PC-3 (cell line): ENCODE results near the gene RING1. TPM values are rescaled to one million over a fixed set of nuclear protein-coding genes. Genes with fewer than 3 reads are reported as not detected.

Experiments
- ATAC-seq: fragments of 200-7000 bp; cut with Tn5 transposase; 2 replicates; pipeline ENCODE4 v1.9.1; 2020; ENCODE audit warnings: mild to moderate bottlenecking, moderate library complexity
- BruUV-seq: library from RNA; stranded (reverse); fragments of 400-500 nt; replicated peaks from 2 replicates; lab custom pipeline; 2021; lab: Mats Ljungman, UMichigan
- CTCF ChIA-PET: fragments of 300-600 bp; sonication (Branson Sonifier 250); formaldehyde crosslinking; loops from one replicate; lab custom pipeline; 2022; ENCODE audit warnings: antibody characterized with exemption; lab: Charles Lee
- POLR2A ChIA-PET: fragments of 300-600 bp; sonication (Branson Sonifier 250); formaldehyde crosslinking; loops from one replicate; lab custom pipeline; 2022; ENCODE audit warnings: antibody characterized with exemption; ENCODE audit not compliant: unreplicated experiment; lab: Charles Lee
- DNase-seq: peaks from one replicate; pipeline ENCODE4 v3.0.0-alpha.2; 2015
- H2AFZ ChIP-seq: fragments of 300-600 bp; sonication (generic); 2 replicates; pipeline ENCODE4 v1.6.0; 2016; ENCODE audit warnings: antibody characterized with exemption, low read length
- H3F3A ChIP-seq: fragments of 300-600 bp; sonication (generic); one replicate; pipeline ENCODE4 v1.6.0; 2017; ENCODE audit warnings: antibody characterized with exemption, low read length, control low read depth, mild to moderate bottlenecking; ENCODE audit not compliant: unreplicated experiment
- H3K27ac ChIP-seq: fragments of 300-600 bp; sonication (generic); 2 replicates; pipeline ENCODE4 v1.5.1; 2016; ENCODE audit warnings: mild to moderate bottlenecking, low read length
- H3K27me3 ChIP-seq: fragments of 300-600 bp; sonication (generic); 2 replicates; pipeline ENCODE4 v1.6.1; 2016; ENCODE audit warnings: low read length, mixed read lengths
- H3K36me3 ChIP-seq: fragments of 300-600 bp; sonication (generic); 2 replicates; pipeline ENCODE4 v1.6.1; 2016; ENCODE audit warnings: low read depth, mixed run types, low read length, mixed read lengths
- H3K4me1 ChIP-seq: fragments of 300-600 bp; sonication (generic); 2 replicates; pipeline ENCODE4 v1.5.1; 2016; ENCODE audit warnings: low read length; ENCODE audit not compliant: insufficient read depth
- H3K4me2 ChIP-seq: fragments of 300-600 bp; sonication (generic); 2 replicates; pipeline ENCODE4 v1.6.0; 2016; ENCODE audit warnings: low read length
- H3K4me3 ChIP-seq: fragments of 300-600 bp; sonication (generic); 2 replicates; pipeline ENCODE4 v1.5.1; 2016; ENCODE audit warnings: mild to moderate bottlenecking, low read length, mixed read lengths
- H3K79me2 ChIP-seq: fragments of 300-600 bp; sonication (generic); 2 replicates; pipeline ENCODE4 v1.6.1; 2017; ENCODE audit warnings: low read length, mixed read lengths
- H3K9ac ChIP-seq: fragments of 300-600 bp; sonication (generic); 2 replicates; pipeline ENCODE4 v1.6.0; 2016; ENCODE audit warnings: mild to moderate bottlenecking, low read length
- H3K9me2 ChIP-seq: fragments of 300-600 bp; sonication (generic); replicated peaks from 2 replicates; pipeline ENCODE4 v1.6.1; 2016; ENCODE audit warnings: mixed run types, low read length, mixed read lengths
- H3K9me3 ChIP-seq: fragments of 300-600 bp; sonication (generic); 2 replicates; pipeline ENCODE4 v1.6.1; 2016; ENCODE audit warnings: low read length, mixed read lengths
- H4K20me1 ChIP-seq: fragments of 300-600 bp; sonication (generic); 2 replicates; pipeline ENCODE4 v1.6.1; 2016; ENCODE audit warnings: low read length, mixed read lengths
- CTCF ChIP-seq: fragments of 300-600 bp; sonication (generic); conservative IDR thresholded peaks from 2 replicates; pipeline ENCODE4 v1.5.1; 2017; ENCODE audit warnings: antibody characterized with exemption, low read depth, mild to moderate bottlenecking, low read length
- EZH2 ChIP-seq: fragments of 300-600 bp; sonication (generic); IDR thresholded peaks from one replicate; pipeline ENCODE4 v1.6.1; 2017; ENCODE audit warnings: antibody characterized with exemption, mild to moderate bottlenecking, low read length; ENCODE audit not compliant: unreplicated experiment
- EZH2phosphoT487 ChIP-seq: fragments of 300-600 bp; sonication (generic); IDR thresholded peaks from 2 replicates; pipeline ENCODE4 v1.6.1; 2018; ENCODE audit warnings: mild to moderate bottlenecking, antibody characterized with exemption, low read length, borderline replicate concordance
- intact Hi-C: fragments of 100-400 bp; cut with micrococcal nuclease; formaldehyde crosslinking; loops from 2 replicates; pipeline ENCODE4 v1.9.0; 2023
- total RNA-seq: library from RNA; depleted of rRNA; stranded (reverse); fragments of >200 nt; gene quantifications from 2 replicates; pipeline ENCODE4 v1.2.3, GENCODE V29; 2014

RING1 gene
- total RNA-seq, 1 experiment from 2014 or later: 23.3 TPM

GRCh38 chr6:33189164-33189563 lies 19.1 kb upstream of the RING1 start:
- H3F3A ChIP-seq: no peaks in the 10 kb centered on the region

GRCh38 chr6:33189625-33190448 lies 18.5 kb upstream of the RING1 start:
- no peaks in the 10 kb centered on the region for H3K79me2 ChIP-seq
- no peaks in the 10 kb centered on the region for H3K27me3 ChIP-seq
- no peak overlapping the region for H3K9ac ChIP-seq
- TF ChIP-seq EZH2: no peak
- no peak for TF ChIP-seq CTCF
- TF ChIP-seq EZH2phosphoT487: no peak
- DNase-seq (no peak), ATAC-seq (no peak)
- no peak overlapping the region for H2AFZ ChIP-seq
- ChIA-PET POLR2A (interaction anchor here (0.5 kb wide), 1 partner anchor 15 kb away, joined by 5 read pairs; no protein-coding TSS in a partner anchor), CTCF (no interaction called here)
- H3K4me2 ChIP-seq: no peak overlapping the region
- intact Hi-C loops: no loop called here
- H3K36me3 ChIP-seq: peaks cover 8% of the 10 kb centered on the region; the same call in 1 of the 2 replicates
- no peaks in the 10 kb centered on the region for H3K4me1 ChIP-seq
- H3K27ac ChIP-seq: no peak overlapping the region
- no peak overlapping the region for H3K4me3 ChIP-seq
- no peaks in the 10 kb centered on the region for H3K9me3 ChIP-seq
- no peaks in the 10 kb centered on the region for H4K20me1 ChIP-seq
- no peaks in the 10 kb centered on the region for H3K9me2 ChIP-seq
- no peaks in the 10 kb centered on the region for H3F3A ChIP-seq
- BruUV-seq: no TSS peak

More at GRCh38 chr6:33189164-33189563, 19.1 kb upstream of the RING1 start:
- no peak for TF ChIP-seq EZH2phosphoT487
- no peak for TF ChIP-seq CTCF
- no peak for TF ChIP-seq EZH2
- H3K4me2 ChIP-seq: no peak overlapping the region
- ATAC-seq: no peak
- no peaks in the 10 kb centered on the region for H3K79me2 ChIP-seq
- no peak overlapping the region for H3K9ac ChIP-seq
- no peaks in the 10 kb centered on the region for H3K4me1 ChIP-seq
- BruUV-seq: no TSS peak
- H2AFZ ChIP-seq: no peak overlapping the region
- no peak overlapping the region for H3K27ac ChIP-seq
- ChIA-PET POLR2A (interaction anchor here (0.5 kb wide), 1 partner anchor 14 kb away, joined by 5 read pairs; no protein-coding TSS in a partner anchor), CTCF (no interaction called here)
- H4K20me1 ChIP-seq: no peaks in the 10 kb centered on the region
- DNase-seq: no peak
- no peaks in the 10 kb centered on the region for H3K9me2 ChIP-seq
- H3K9me3 ChIP-seq: no peaks in the 10 kb centered on the region
- intact Hi-C loops: no loop called here
- H3K36me3 ChIP-seq: peaks cover 3% of the 10 kb centered on the region; the same call in 1 of the 2 replicates
- H3K4me3 ChIP-seq: no peak overlapping the region
- no peaks in the 10 kb centered on the region for H3K27me3 ChIP-seq

GRCh38 chr6:33190504-33191107 lies 17.7 kb upstream of the RING1 start:
- no peak overlapping the region for H3K4me2 ChIP-seq
- ChIA-PET CTCF (no interaction called here), POLR2A (no interaction called here)
- no peak for ATAC-seq
- no peak overlapping the region for H3K27ac ChIP-seq
- peaks cover 16% of the 10 kb centered on the region for H3K36me3 ChIP-seq
- no peaks in the 10 kb centered on the region for H3F3A ChIP-seq
- H3K4me1 ChIP-seq: no peaks in the 10 kb centered on the region
- H4K20me1 ChIP-seq: no peaks in the 10 kb centered on the region
- no peaks in the 10 kb centered on the region for H3K9me3 ChIP-seq
- H3K79me2 ChIP-seq: no peaks in the 10 kb centered on the region
- BruUV-seq: no TSS peak
- no peak overlapping the region for H3K9ac ChIP-seq
- TF ChIP-seq EZH2 (no peak), EZH2phosphoT487 (no peak), CTCF (no peak)
- H3K9me2 ChIP-seq: no peaks in the 10 kb centered on the region
- DNase-seq: no peak
- intact Hi-C loops: no loop called here
- no peak overlapping the region for H3K4me3 ChIP-seq
- H2AFZ ChIP-seq: no peak overlapping the region
- no peaks in the 10 kb centered on the region for H3K27me3 ChIP-seq
